ENCODE results near the gene TSPYL6.

DNA sequence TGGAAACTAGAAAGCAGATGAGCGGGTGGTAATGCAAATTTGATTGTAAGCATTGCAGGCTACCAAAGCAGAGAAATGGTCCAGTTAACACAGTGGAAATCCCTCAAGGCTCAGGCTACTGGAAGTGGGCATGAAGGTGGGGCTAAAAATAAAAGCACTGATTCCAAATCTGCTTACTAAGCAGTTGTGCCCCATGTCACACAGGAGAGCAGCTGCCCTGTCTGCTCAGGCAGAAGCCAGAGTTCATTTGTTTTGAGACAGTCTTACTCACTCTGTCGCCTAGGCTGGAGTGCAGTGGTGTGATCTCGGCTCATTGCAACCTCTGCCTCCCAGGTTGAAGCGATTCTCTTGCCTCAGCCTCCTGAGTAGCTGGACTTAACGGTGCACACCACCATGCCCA is 42.5 kb upstream of the TSPYL6 start:
- TF ChIP-seq EZH2 (IDR thresholded peaks at IDR 0.05; ENCODE audit: borderline replicate concordance) (no peak), EZH2phosphoT487 (IDR thresholded peaks at IDR 0.05; ENCODE audit: low read depth, severe bottlenecking, unreplicated experiment) (no peak)
- TF ChIP-seq, protein P1, sequence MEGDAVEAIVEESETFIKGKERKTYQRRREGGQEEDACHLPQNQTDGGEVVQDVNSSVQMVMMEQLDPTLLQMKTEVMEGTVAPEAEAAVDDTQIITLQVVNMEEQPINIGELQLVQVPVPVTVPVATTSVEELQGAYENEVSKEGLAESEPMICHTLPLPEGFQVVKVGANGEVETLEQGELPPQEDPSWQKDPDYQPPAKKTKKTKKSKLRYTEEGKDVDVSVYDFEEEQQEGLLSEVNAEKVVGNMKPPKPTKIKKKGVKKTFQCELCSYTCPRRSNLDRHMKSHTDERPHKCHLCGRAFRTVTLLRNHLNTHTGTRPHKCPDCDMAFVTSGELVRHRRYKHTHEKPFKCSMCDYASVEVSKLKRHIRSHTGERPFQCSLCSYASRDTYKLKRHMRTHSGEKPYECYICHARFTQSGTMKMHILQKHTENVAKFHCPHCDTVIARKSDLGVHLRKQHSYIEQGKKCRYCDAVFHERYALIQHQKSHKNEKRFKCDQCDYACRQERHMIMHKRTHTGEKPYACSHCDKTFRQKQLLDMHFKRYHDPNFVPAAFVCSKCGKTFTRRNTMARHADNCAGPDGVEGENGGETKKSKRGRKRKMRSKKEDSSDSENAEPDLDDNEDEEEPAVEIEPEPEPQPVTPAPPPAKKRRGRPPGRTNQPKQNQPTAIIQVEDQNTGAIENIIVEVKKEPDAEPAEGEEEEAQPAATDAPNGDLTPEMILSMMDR (IDR thresholded peaks at IDR 0.05; ENCODE audit: poor library complexity) = no peak

Data from hepatocyte (in vitro differentiated cells).